Measurements from ENCODE around the gene RBM33. TPM values are rescaled to one million over a fixed set of nuclear protein-coding genes. Genes with fewer than 3 reads are reported as not detected.

RBM33 gene
- total and polyA plus RNA-seq, 2 experiments from 2014 or later: 51.1 to 53.5 TPM

DNA sequence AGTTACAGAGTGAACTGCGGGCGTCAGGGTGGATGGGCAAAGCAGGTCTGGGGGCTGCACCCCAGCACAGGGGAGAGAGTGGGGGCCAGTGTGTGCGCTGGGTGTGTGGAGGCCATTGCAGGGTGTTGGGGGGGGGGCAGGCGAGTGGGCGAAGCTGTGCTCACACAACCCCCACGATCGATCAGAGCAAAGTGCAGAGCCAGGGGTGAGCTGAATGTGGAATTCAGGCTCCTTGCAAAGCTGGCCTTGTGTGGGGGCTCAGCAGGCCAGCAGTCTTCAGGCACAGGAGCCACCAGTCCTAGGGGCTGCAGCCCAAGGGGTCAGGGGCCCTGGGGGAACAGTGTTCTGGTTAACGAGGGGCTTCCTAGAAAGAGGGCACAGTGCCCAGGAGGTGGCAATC, 168.7 kb downstream of the RBM33 start:
- no peaks in the 10 kb centered on the region for H3K9me3 ChIP-seq (ENCODE audit: low read depth)
- no peak for DNase-seq (ENCODE audit: low read depth in 1 of 2, low spot score in 1 of 2)
- no peaks in the 10 kb centered on the region for H3K36me3 ChIP-seq
- peaks cover 9% of the 10 kb centered on the region for H3K4me1 ChIP-seq (ENCODE audit: low read depth)
- TF ChIP-seq, protein P1, sequence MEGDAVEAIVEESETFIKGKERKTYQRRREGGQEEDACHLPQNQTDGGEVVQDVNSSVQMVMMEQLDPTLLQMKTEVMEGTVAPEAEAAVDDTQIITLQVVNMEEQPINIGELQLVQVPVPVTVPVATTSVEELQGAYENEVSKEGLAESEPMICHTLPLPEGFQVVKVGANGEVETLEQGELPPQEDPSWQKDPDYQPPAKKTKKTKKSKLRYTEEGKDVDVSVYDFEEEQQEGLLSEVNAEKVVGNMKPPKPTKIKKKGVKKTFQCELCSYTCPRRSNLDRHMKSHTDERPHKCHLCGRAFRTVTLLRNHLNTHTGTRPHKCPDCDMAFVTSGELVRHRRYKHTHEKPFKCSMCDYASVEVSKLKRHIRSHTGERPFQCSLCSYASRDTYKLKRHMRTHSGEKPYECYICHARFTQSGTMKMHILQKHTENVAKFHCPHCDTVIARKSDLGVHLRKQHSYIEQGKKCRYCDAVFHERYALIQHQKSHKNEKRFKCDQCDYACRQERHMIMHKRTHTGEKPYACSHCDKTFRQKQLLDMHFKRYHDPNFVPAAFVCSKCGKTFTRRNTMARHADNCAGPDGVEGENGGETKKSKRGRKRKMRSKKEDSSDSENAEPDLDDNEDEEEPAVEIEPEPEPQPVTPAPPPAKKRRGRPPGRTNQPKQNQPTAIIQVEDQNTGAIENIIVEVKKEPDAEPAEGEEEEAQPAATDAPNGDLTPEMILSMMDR (IDR thresholded peaks at IDR 0.05; ENCODE audit: low read depth, low read length): no peak
- no peak overlapping the region for H3K27ac ChIP-seq
- H3K4me3 ChIP-seq: no peak overlapping the region
- H3K27me3 ChIP-seq: peaks cover 90% of the 10 kb centered on the region

GRCh38 chr7:155813546-155814315, 169.3 kb downstream of the RBM33 start:
- Histone ChIP-seq H3K27ac (no peak overlapping the region), H3K4me3 (no peak overlapping the region)
- DNase-seq (ENCODE audit: low read depth in 1 of 2, low spot score in 1 of 2): no peak

GRCh38 chr7:155814316-155815276, 170.1 kb downstream of the RBM33 start:
- Histone ChIP-seq H3K36me3 (no peaks in the 10 kb centered on the region), H3K27ac (no peak overlapping the region), H3K27me3 (peaks cover 75% of the 10 kb centered on the region), H3K9me3 (ENCODE audit: low read depth) (no peaks in the 10 kb centered on the region), H3K4me3 (no peak overlapping the region), H3K4me1 (ENCODE audit: low read depth) (no peaks in the 10 kb centered on the region)
- no peak for DNase-seq (ENCODE audit: low read depth in 1 of 2, low spot score in 1 of 2)
- TF ChIP-seq, protein P1 (IDR thresholded peaks at IDR 0.05; ENCODE audit: low read depth, low read length): no peak

More at GRCh38 chr7:155813546-155814315, 169.3 kb downstream of the RBM33 start:
- no peaks in the 10 kb centered on the region for H3K9me3 ChIP-seq (ENCODE audit: low read depth)
- no peaks in the 10 kb centered on the region for H3K36me3 ChIP-seq
- H3K27me3 ChIP-seq: peaks cover 83% of the 10 kb centered on the region
- peaks cover 7% of the 10 kb centered on the region for H3K4me1 ChIP-seq (ENCODE audit: low read depth)
- TF ChIP-seq, protein P1 (IDR thresholded peaks at IDR 0.05; ENCODE audit: low read depth, low read length): no peak

DNA sequence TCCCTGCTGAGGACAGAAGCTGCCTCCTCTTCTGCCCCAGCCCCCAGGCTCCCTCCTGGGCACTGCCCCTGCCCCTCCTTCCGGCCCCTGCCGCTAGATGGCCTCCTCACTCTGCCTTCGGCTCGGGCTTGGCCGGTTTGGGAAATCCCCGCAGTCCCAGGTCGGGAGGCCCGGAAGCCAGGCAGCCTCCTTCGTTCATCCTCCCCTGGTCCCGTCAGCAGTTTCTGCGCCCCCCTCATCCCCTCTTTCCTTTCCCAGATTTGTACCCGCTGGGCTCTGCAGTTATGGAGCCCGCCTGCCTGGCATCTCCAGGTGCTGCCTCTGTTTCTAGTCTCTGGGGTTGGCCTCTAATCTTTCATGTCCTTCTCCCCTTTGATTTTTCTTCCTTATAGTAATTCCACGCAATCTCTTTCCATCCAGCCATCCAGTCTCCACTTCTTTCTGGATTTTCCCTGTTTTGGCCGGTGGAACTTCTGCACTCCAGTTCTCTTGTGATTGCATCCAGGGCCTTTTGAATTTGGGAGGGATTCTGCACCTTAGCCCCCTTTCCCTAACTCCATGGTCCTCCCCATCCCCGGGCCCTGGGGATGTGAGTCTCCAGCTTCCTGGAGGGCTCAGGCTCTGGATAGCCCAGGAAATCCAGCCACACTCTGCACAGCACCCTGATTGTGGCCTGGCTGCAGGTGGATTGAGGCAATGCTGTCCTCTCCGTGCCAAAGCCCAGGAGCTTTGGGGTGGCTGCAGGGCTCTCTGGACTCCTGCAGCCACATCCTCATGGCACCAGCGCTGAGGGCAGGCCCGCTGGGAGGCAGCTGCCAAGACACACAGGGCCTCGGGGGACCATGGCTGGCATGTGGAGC, 171.1 kb downstream of the RBM33 start:
- Histone ChIP-seq H3K9me3 (ENCODE audit: low read depth) (no peaks in the 10 kb centered on the region), H3K27ac (no peak overlapping the region), H3K4me3 (no peak overlapping the region), H3K36me3 (no peaks in the 10 kb centered on the region), H3K4me1 (ENCODE audit: low read depth) (no peaks in the 10 kb centered on the region), H3K27me3 (peaks cover 65% of the 10 kb centered on the region)
- peak; percentile 34 to 50 for DNase-seq (ENCODE audit: low read depth in 1 of 2, low spot score in 1 of 2)
- TF ChIP-seq, protein P1 (IDR thresholded peaks at IDR 0.05; ENCODE audit: low read depth, low read length): peak; percentile 67

- H3K36me3 ChIP-seq: no peaks in the 10 kb centered on the region
- no peaks in the 10 kb centered on the region for H3K4me1 ChIP-seq (ENCODE audit: low read depth)
- DNase-seq (ENCODE audit: low read depth in 1 of 2, low spot score in 1 of 2): no peak
- H3K27ac ChIP-seq: no peak overlapping the region
- H3K4me3 ChIP-seq: no peak overlapping the region
- TF ChIP-seq, protein P1 (IDR thresholded peaks at IDR 0.05; ENCODE audit: low read depth, low read length): no peak
- H3K9me3 ChIP-seq (ENCODE audit: low read depth): no peaks in the 10 kb centered on the region
- H3K27me3 ChIP-seq: peaks cover 59% of the 10 kb centered on the region
Observed at GRCh38 chr7:155816192-155816508, 171.7 kb downstream of the RBM33 start.
